ENCODE measurements around the gene TSPAN11. TPM values are rescaled to one million over a fixed set of nuclear protein-coding genes. Genes with fewer than 3 reads are reported as not detected.

The TSPAN11 gene
- total and polyA plus RNA-seq, 2 donors (not counting 1 experiment from before 2014, with no cell fraction given) = not detected

DNA sequence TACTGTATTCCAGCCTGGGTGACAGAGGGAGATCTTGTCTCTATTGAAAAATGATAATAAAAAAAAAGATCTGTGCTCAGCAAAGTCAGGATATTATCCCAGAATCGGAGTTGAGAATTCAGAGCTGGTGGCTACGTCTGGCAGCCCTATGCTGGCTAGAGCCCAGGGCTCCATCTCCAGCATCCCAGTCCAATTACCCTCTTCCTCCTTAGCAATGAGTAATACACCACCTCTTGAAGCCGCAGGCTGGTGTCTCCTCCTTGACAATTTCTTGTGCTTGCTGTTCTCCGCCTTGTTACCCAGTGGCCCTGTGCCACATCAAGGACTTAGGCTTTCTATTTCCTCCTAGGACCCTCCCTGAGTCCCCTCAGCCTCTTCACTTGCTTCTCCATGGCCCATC is 108.7 kb downstream of the TSPAN11 start:
- DNase-seq (no peak), ATAC-seq (ENCODE audit: low read depth) (no peak)
- H3K4me3 ChIP-seq (ENCODE audit: control extremely low read depth in 1 of 5, extremely low read depth in 1 of 5, insufficient read depth in 1 of 5, low read depth in 2 of 5, low read length in 4 of 5) = no peak overlapping the region
- H3K9me3 ChIP-seq (ENCODE audit: control extremely low read depth in 1 of 3, control insufficient read depth in 2 of 3, insufficient read depth in 1 of 3, low read length in 2 of 3) = no peaks in the 10 kb centered on the region
- no peak overlapping the region for H3K27ac ChIP-seq (ENCODE audit: low read length in 2 of 2)
- H3K9ac ChIP-seq (ENCODE audit: low read length) = no peak overlapping the region
- POLR2A ChIA-PET = no interaction called here
- no peak overlapping the region for H2AFZ ChIP-seq (ENCODE audit: insufficient read depth, low read depth, low read length, poor library complexity, severe bottlenecking)
- no peaks in the 10 kb centered on the region for H3K4me1 Mint-ChIP-seq
- CTCF ChIA-PET = no interaction called here
- no peaks in the 10 kb centered on the region for H4K20me1 ChIP-seq (ENCODE audit: control insufficient read depth, insufficient read depth, low read length, poor library complexity, severe bottlenecking)
- no peak overlapping the region for H3K4me3 Mint-ChIP-seq
- no peaks in the 10 kb centered on the region for H3K9me3 Mint-ChIP-seq (ENCODE audit: insufficient read depth)
- no peaks in the 10 kb centered on the region for H3K4me1 ChIP-seq (ENCODE audit: control insufficient read depth in 2 of 2, insufficient read depth in 2 of 2, low read length in 2 of 2)
- intact Hi-C loops (cut with micrococcal nuclease) = no loop called here
- no peaks in the 10 kb centered on the region for H3K36me3 ChIP-seq (replicated peaks in 1 of 2; ENCODE audit: control extremely low read depth in 1 of 2, control insufficient read depth in 1 of 2, extremely low read depth in 1 of 2, insufficient read depth in 2 of 2, low read length in 1 of 2)
- TF ChIP-seq, protein P1, sequence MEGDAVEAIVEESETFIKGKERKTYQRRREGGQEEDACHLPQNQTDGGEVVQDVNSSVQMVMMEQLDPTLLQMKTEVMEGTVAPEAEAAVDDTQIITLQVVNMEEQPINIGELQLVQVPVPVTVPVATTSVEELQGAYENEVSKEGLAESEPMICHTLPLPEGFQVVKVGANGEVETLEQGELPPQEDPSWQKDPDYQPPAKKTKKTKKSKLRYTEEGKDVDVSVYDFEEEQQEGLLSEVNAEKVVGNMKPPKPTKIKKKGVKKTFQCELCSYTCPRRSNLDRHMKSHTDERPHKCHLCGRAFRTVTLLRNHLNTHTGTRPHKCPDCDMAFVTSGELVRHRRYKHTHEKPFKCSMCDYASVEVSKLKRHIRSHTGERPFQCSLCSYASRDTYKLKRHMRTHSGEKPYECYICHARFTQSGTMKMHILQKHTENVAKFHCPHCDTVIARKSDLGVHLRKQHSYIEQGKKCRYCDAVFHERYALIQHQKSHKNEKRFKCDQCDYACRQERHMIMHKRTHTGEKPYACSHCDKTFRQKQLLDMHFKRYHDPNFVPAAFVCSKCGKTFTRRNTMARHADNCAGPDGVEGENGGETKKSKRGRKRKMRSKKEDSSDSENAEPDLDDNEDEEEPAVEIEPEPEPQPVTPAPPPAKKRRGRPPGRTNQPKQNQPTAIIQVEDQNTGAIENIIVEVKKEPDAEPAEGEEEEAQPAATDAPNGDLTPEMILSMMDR (IDR thresholded peaks at IDR 0.05) = no peak
- no peak for TF ChIP-seq EZH2 (IDR thresholded peaks at IDR 0.05; ENCODE audit: borderline replicate concordance, insufficient read depth, low read depth, low read length, poor library complexity, severe bottlenecking)
- peaks cover 0 to 4% (median 0%) of the 10 kb centered on the region in 4 experiments for H3K27me3 ChIP-seq (replicated peaks in 1 of 4; ENCODE audit: control extremely low read depth in 1 of 4, control insufficient read depth in 3 of 4, insufficient read depth in 4 of 4, low read length in 3 of 4)
- 96% methylated on average over 4 of the region's 4 CpGs for WGBS (ENCODE audit: insufficient coverage)
- no peak overlapping the region for H3K27ac Mint-ChIP-seq
- peaks cover 7% of the 10 kb centered on the region for H3K27me3 Mint-ChIP-seq
- no peaks in the 10 kb centered on the region for H3K79me2 ChIP-seq (ENCODE audit: control insufficient read depth, insufficient read depth, low read length)
- H3K4me2 ChIP-seq (replicated peaks; ENCODE audit: low read depth, low read length, poor library complexity, severe bottlenecking) = no peak overlapping the region

DNA sequence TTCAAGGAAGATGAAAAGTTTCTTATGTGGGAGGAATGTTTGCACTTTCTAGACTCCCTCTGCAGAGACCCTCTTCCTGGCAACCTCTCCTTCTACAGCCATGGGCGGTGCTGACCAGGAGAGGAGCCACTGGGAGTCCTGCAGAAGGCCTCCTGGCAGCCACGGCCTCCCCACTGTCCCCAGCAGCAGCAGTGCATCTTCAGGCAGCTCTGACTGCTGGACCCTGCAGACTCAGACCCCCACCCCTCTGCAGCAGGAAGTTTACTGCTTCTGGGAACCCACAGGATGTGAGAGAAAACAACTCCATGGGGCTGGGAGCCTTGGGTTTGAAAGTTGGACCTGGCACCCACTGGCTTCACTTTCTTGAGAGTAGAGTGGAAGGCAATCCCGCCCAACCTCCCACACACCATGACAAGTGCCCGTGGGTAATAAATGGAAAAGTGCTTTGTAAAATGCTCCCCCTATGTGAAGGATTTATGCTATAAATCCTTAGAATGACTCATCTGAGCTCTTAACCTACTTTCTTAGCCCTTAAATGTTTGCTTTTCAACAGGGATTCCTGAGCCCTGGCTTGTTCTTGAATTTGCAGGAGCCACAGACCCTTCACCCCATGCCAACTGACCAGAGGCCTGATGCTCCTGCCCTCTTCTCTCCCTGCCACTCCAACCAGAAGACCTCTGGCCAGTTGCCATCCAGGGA is 109.6 kb downstream of the TSPAN11 start:
- Histone ChIP-seq H3K27ac (ENCODE audit: low read length in 2 of 2) (no peak overlapping the region), H3K9ac (ENCODE audit: low read length) (no peak overlapping the region), H3K9me3 (ENCODE audit: control extremely low read depth in 1 of 3, control insufficient read depth in 2 of 3, insufficient read depth in 1 of 3, low read length in 2 of 3) (no peaks in the 10 kb centered on the region), H3K4me1 (ENCODE audit: control insufficient read depth in 2 of 2, insufficient read depth in 2 of 2, low read length in 2 of 2) (no peaks in the 10 kb centered on the region), H4K20me1 (ENCODE audit: control insufficient read depth, insufficient read depth, low read length, poor library complexity, severe bottlenecking) (no peaks in the 10 kb centered on the region), H3K27me3 (replicated peaks in 1 of 4; ENCODE audit: control extremely low read depth in 1 of 4, control insufficient read depth in 3 of 4, insufficient read depth in 4 of 4, low read length in 3 of 4) (peaks cover 0 to 4% (median 0%) of the 10 kb centered on the region in 4 experiments), H2AFZ (ENCODE audit: insufficient read depth, low read depth, low read length, poor library complexity, severe bottlenecking) (no peak overlapping the region), H3K36me3 (replicated peaks in 1 of 2; ENCODE audit: control extremely low read depth in 1 of 2, control insufficient read depth in 1 of 2, extremely low read depth in 1 of 2, insufficient read depth in 2 of 2, low read length in 1 of 2) (no peaks in the 10 kb centered on the region), H3K4me3 (ENCODE audit: control extremely low read depth in 1 of 5, extremely low read depth in 1 of 5, insufficient read depth in 1 of 5, low read depth in 2 of 5, low read length in 4 of 5) (no peak overlapping the region), H3K4me2 (replicated peaks; ENCODE audit: low read depth, low read length, poor library complexity, severe bottlenecking) (no peak overlapping the region), H3K79me2 (ENCODE audit: control insufficient read depth, insufficient read depth, low read length) (no peaks in the 10 kb centered on the region)
- ChIA-PET CTCF (no interaction called here), POLR2A (no interaction called here)
- Mint-ChIP-seq H3K27ac (no peak overlapping the region), H3K9me3 (ENCODE audit: insufficient read depth) (no peaks in the 10 kb centered on the region), H3K4me3 (no peak overlapping the region), H3K27me3 (peaks cover 7% of the 10 kb centered on the region), H3K4me1 (no peaks in the 10 kb centered on the region)
- 77% methylated on average over 2 of the region's 4 CpGs for WGBS (ENCODE audit: insufficient coverage)
- intact Hi-C loops (cut with micrococcal nuclease) = no loop called here
- DNase-seq (no peak), ATAC-seq (ENCODE audit: low read depth) (no peak)
- TF ChIP-seq, protein P1 (IDR thresholded peaks at IDR 0.05) = no peak
- no peak for TF ChIP-seq EZH2 (IDR thresholded peaks at IDR 0.05; ENCODE audit: borderline replicate concordance, insufficient read depth, low read depth, low read length, poor library complexity, severe bottlenecking)
